GM21737 (cell line): ENCODE data around the gene EFCAB8.

ENCODE experiments used
- ATAC-seq: cut with Tn5 transposase; IDR thresholded peaks from one replicate; pipeline ENCODE4 v1.9.1; 2021; ENCODE audit warnings: mild to moderate bottlenecking, moderate library complexity; ENCODE audit not compliant: unreplicated experiment

The EFCAB8 gene

GRCh38 chr20:32982617-32983458 lies 124.1 kb downstream of the EFCAB8 start:
- no peak for ATAC-seq

GRCh38 chr20:32983459-32984112 lies 124.9 kb downstream of the EFCAB8 start:
- no peak for ATAC-seq

GRCh38 chr20:32984196-32984595 lies 125.5 kb downstream of the EFCAB8 start:
- no peak for ATAC-seq

GRCh38 chr20:32984631-32985354 lies 126.1 kb downstream of the EFCAB8 start:
- ATAC-seq = no peak

- no peak for ATAC-seq
Measured at GRCh38 chr20:32985596-32985995, 126.9 kb downstream of the EFCAB8 start.

GRCh38 chr20:32986331-32986966 lies 127.7 kb downstream of the EFCAB8 start:
- no peak for ATAC-seq

GRCh38 chr20:32987044-32987825 lies 128.5 kb downstream of the EFCAB8 start:
- no peak for ATAC-seq

GRCh38 chr20:32988008-32988407 lies 129.3 kb downstream of the EFCAB8 start:
- ATAC-seq = no peak

GRCh38 chr20:32989507-32990283 lies 131.0 kb downstream of the EFCAB8 start:
- no peak for ATAC-seq

- no peak for ATAC-seq
Measured at GRCh38 chr20:32990426-32990825, 131.7 kb downstream of the EFCAB8 start.

- no peak for ATAC-seq
Measured at GRCh38 chr20:32991383-32991782, 132.7 kb downstream of the EFCAB8 start.

GRCh38 chr20:32991792-32992641 lies 133.3 kb downstream of the EFCAB8 start:
- no peak for ATAC-seq

GRCh38 chr20:32993496-32994050 lies 134.8 kb downstream of the EFCAB8 start:
- ATAC-seq = no peak

- ATAC-seq = no peak
Measured at GRCh38 chr20:32995802-32996201, 137.1 kb downstream of the EFCAB8 start.

GRCh38 chr20:32997431-32997830 lies 138.7 kb downstream of the EFCAB8 start:
- ATAC-seq = no peak

- no peak for ATAC-seq
Measured at GRCh38 chr20:32999603-33000250, 141.0 kb downstream of the EFCAB8 start.

GRCh38 chr20:33000802-33001466 lies 142.2 kb downstream of the EFCAB8 start:
- ATAC-seq = no peak
